Mesothelial cell of epicardium (in vitro differentiated cells): ENCODE data around the gene FAM184B. TPM values are rescaled to one million over a fixed set of nuclear protein-coding genes. Genes with fewer than 3 reads are reported as not detected.

Source experiments
- DNase-seq, 2 experiments: peaks; one replicate each; pipeline ENCODE4 v3.0.0; 2021; ENCODE audit warnings: low spot score in 2 of 2; ENCODE audit not compliant: unreplicated experiment in 2 of 2
- H3K27ac Mint-ChIP-seq: 2 replicates; pipeline ENCODE4 v1.8.0; 2021; ENCODE audit warnings: mixed read lengths
- H3K27me3 Mint-ChIP-seq: 2 replicates; pipeline ENCODE4 v1.8.0; 2021; ENCODE audit warnings: low read depth, mixed read lengths
- H3K36me3 Mint-ChIP-seq: 2 replicates; pipeline ENCODE4 v1.8.0; 2021; ENCODE audit warnings: mixed read lengths
- H3K4me1 Mint-ChIP-seq: 2 replicates; pipeline ENCODE4 v1.8.0; 2021; ENCODE audit warnings: mixed read lengths
- H3K4me3 Mint-ChIP-seq: 2 replicates; pipeline ENCODE4 v1.8.0; 2021; ENCODE audit warnings: mild to moderate bottlenecking, moderate library complexity, mixed read lengths
- H3K9me3 Mint-ChIP-seq: 2 replicates; pipeline ENCODE4 v1.8.0; 2021; ENCODE audit warnings: mixed read lengths
- total RNA-seq: library from RNA; stranded (reverse); gene quantifications from 3 replicates; pipeline ENCODE4 v1.2.1, GENCODE V29; 2021
- TF ChIP-seq, protein P1 (sequence below): fragments of 200-600 bp; sonication (generic); IDR thresholded peaks from one replicate; pipeline ENCODE4 v1.5.0; 2021; ENCODE audit warnings: antibody characterized with exemption; ENCODE audit not compliant: unreplicated experiment

FAM184B gene
- total RNA-seq, 1 donor from 2014 or later, result 0.04 TPM

DNA sequence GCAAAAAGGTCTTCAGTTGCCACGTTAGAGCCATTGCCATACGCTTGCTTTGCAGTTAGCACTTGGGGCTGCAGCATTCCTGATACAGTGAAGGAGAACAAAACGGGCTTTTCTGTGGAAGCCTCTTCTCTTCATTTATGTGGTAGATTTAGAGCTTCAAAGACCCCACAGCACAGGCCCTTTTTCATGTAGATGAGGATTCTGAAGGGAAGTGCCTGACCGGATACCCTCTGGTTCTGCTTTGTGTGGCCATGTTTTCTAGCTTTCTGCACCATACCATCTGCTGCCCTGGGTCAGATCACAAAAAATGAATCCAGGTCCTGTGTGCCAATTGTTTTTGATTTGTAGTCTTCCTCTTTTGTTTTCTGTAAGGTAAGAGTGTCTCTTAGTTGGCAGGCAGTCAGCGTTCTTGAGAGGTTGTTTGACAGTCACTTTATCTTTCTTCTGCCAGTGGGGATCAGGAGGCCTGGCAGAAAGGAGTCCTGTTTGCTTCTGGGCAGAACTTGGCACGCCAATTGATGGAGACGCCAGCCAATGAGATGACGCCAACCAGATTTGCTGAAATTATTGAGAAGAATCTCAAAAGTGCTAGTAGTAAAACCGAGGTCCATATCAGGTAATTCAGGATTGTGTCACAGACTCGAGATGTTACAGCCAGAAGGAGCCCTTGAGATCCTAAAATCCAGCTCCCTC is 196.8 kb downstream of the FAM184B start:
- Mint-ChIP-seq H3K4me1 (no peaks in the 10 kb centered on the region), H3K36me3 (peaks cover 37% of the 10 kb centered on the region), H3K9me3 (no peaks in the 10 kb centered on the region), H3K27me3 (no peaks in the 10 kb centered on the region), H3K27ac (no peak overlapping the region), H3K4me3 (no peak overlapping the region)
- no peak for DNase-seq
- TF ChIP-seq, protein P1, sequence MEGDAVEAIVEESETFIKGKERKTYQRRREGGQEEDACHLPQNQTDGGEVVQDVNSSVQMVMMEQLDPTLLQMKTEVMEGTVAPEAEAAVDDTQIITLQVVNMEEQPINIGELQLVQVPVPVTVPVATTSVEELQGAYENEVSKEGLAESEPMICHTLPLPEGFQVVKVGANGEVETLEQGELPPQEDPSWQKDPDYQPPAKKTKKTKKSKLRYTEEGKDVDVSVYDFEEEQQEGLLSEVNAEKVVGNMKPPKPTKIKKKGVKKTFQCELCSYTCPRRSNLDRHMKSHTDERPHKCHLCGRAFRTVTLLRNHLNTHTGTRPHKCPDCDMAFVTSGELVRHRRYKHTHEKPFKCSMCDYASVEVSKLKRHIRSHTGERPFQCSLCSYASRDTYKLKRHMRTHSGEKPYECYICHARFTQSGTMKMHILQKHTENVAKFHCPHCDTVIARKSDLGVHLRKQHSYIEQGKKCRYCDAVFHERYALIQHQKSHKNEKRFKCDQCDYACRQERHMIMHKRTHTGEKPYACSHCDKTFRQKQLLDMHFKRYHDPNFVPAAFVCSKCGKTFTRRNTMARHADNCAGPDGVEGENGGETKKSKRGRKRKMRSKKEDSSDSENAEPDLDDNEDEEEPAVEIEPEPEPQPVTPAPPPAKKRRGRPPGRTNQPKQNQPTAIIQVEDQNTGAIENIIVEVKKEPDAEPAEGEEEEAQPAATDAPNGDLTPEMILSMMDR, result no peak

DNA sequence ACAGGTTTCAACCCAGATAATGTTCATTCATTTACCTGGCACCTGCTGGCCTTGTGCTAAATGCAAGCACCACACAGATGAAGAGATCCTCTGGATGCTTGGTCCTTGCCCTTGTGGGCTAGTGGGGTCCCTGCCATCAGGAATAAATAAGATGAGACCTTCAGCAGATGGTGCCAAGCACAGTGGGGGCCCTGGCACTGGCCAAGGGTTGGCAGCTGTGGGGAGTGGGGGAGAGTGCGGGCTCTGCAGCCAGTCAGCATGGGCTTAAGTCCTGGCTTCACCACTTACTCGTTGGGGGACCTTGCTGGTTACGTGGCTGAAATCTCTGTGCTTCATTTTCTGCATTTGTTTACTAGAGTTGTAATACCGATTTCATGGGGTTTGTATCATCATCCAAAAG is 197.5 kb downstream of the FAM184B start:
- H3K9me3 Mint-ChIP-seq, result no peaks in the 10 kb centered on the region
- H3K36me3 Mint-ChIP-seq, result peaks cover 35% of the 10 kb centered on the region
- H3K27ac Mint-ChIP-seq, result no peak overlapping the region
- no peak overlapping the region for H3K4me3 Mint-ChIP-seq
- TF ChIP-seq, protein P1, result no peak
- no peaks in the 10 kb centered on the region for H3K4me1 Mint-ChIP-seq
- no peaks in the 10 kb centered on the region for H3K27me3 Mint-ChIP-seq
- DNase-seq, result no peak

GRCh38 chr4:17583276-17583675 is 198.1 kb downstream of the FAM184B start:
- Mint-ChIP-seq H3K27ac (no peak overlapping the region), H3K9me3 (no peaks in the 10 kb centered on the region), H3K36me3 (peaks cover 30% of the 10 kb centered on the region), H3K4me3 (no peak overlapping the region), H3K27me3 (no peaks in the 10 kb centered on the region), H3K4me1 (peaks cover 5% of the 10 kb centered on the region)
- DNase-seq, result no peak
- TF ChIP-seq, protein P1, result no peak

- Mint-ChIP-seq H3K4me3 (no peak overlapping the region), H3K27ac (no peak overlapping the region), H3K36me3 (peaks cover 20% of the 10 kb centered on the region), H3K27me3 (no peaks in the 10 kb centered on the region), H3K9me3 (no peaks in the 10 kb centered on the region), H3K4me1 (peaks cover 14% of the 10 kb centered on the region)
- TF ChIP-seq, protein P1, result no peak
- DNase-seq, result no peak
Measured at GRCh38 chr4:17580969-17581368, 200.5 kb downstream of the FAM184B start.

Other genes starting within 250 kb of the FAM184B start
- gene LAP3, start 204.4 kb downstream of the FAM184B start, total RNA-seq, result 36.7 to 38.5 TPM (median 38.1 TPM) in 3 replicates
- gene MED28, start 167.0 kb downstream of the FAM184B start, total RNA-seq, result 105 to 116 TPM (median 113 TPM) in 3 replicates
- gene DCAF16, start 29.1 kb upstream of the FAM184B start, total RNA-seq, result 78.8 to 91.0 TPM (median 84.8 TPM) in 3 replicates
- gene NCAPG, start 29.4 kb upstream of the FAM184B start, total RNA-seq, result 13.6 to 17.0 TPM (median 15.7 TPM) in 3 replicates
- gene LCORL, start 240.1 kb upstream of the FAM184B start, total RNA-seq, result 20.9 to 21.6 TPM (median 21.3 TPM) in 3 replicates